SK-N-SH (cell line): ENCODE results near the gene CEP70. TPM values are rescaled to one million over a fixed set of nuclear protein-coding genes. Genes with fewer than 3 reads are reported as not detected.

Source experiments
- CTCF ChIA-PET: fragments of 300-600, 350-600 bp; formaldehyde crosslinking; extraction: SDS; loops from one replicate; lab custom pipeline; 2021; lab: Yijun Ruan, JAX
- POLR2A ChIA-PET: fragments of 350-600 bp; sonication (Branson Sonifier 250); formaldehyde crosslinking; extraction: SDS; loops from one replicate; lab custom pipeline; 2020; ENCODE audit warnings: antibody characterized with exemption, inconsistent platforms; lab: Yijun Ruan, JAX
- DNase-seq: peaks from one replicate; pipeline ENCODE4 v3.0.0; 2012
- H2AFZ ChIP-seq: fragments of 200-600 bp; sonication (generic); 2 replicates; pipeline ENCODE4 v1.8.1; 2016; ENCODE audit warnings: antibody characterized with exemption, mild to moderate bottlenecking, low read depth
- H3F3A ChIP-seq: fragments of 200-600 bp; sonication (generic); replicated peaks from 2 replicates; pipeline ENCODE3; 2016; ENCODE audit warnings: antibody characterized with exemption, mild to moderate bottlenecking; ENCODE audit not compliant: insufficient read depth
- H3K27ac ChIP-seq, 2 experiments: fragments of 200-500 bp in 1 of 2; fragments of 200-600 bp in 1 of 2; sonication (Bioruptor generic) in 1 of 2; sonication (generic), shearing (Covaris generic) in 1 of 2; 2 replicates each; pipeline versions ENCODE4 v1.5.1 to v1.6.1; 2014 to 2016; ENCODE audit warnings: low read depth in 2 of 2, inconsistent platforms in 1 of 2, low read length in 1 of 2, mild to moderate bottlenecking in 1 of 2, mixed read lengths in 1 of 2
- H3K27me3 ChIP-seq: fragments of 200-600 bp; sonication (generic), shearing (Covaris generic); 2 replicates; pipeline ENCODE4 v1.6.1; 2016; ENCODE audit warnings: mixed run types; ENCODE audit not compliant: insufficient read depth
- H3K36me3 ChIP-seq, 2 experiments: fragments of 200-500 bp in 1 of 2; fragments of 200-600 bp in 1 of 2; sonication (Bioruptor generic) in 1 of 2; sonication (generic) in 1 of 2; replicated peaks in 1 of 2; 2 replicates each; pipeline versions ENCODE3 to v1.5.1; 2014 to 2016; ENCODE audit warnings: low read length in 1 of 2, mild to moderate bottlenecking in 1 of 2; ENCODE audit not compliant: insufficient read depth in 2 of 2, control insufficient read depth in 1 of 2
- H3K4me1 ChIP-seq, 2 experiments: fragments of 200-500 bp in 1 of 2; fragments of 200-600 bp in 1 of 2; sonication (Bioruptor generic) in 1 of 2; sonication (generic), shearing (Covaris generic) in 1 of 2; 2 replicates each; pipeline versions ENCODE4 v1.5.1 to v1.6.1; 2014 to 2016; ENCODE audit warnings: low read depth in 1 of 2, low read length in 1 of 2, mixed run types in 1 of 2; ENCODE audit not compliant: insufficient read depth in 2 of 2, control insufficient read depth in 1 of 2
- H3K4me2 ChIP-seq: fragments of 200-600 bp; sonication (generic), shearing (Covaris generic); 2 replicates; pipeline ENCODE4 v1.6.1; 2017; ENCODE audit warnings: mixed run types
- H3K4me3 ChIP-seq, 2 experiments: fragments of 200-500 bp in 1 of 2; fragments of 200-600 bp in 1 of 2; sonication (Bioruptor generic) in 1 of 2; sonication (generic), shearing (Covaris generic) in 1 of 2; 2 replicates each; pipeline versions ENCODE4 v1.5.1 to v1.8.1; 2014 to 2016; ENCODE audit warnings: low read depth in 2 of 2, inconsistent platforms in 1 of 2, low read length in 1 of 2, mild to moderate bottlenecking in 1 of 2, mixed read lengths in 1 of 2, moderate library complexity in 1 of 2
- H3K79me2 ChIP-seq: fragments of 200-600 bp; sonication (generic); 2 replicates; pipeline ENCODE4 v1.8.1; 2017; ENCODE audit warnings: mild to moderate bottlenecking; ENCODE audit not compliant: insufficient read depth
- H3K9ac ChIP-seq: fragments of 200-600 bp; sonication (generic); 2 replicates; pipeline ENCODE4 v1.6.1; 2017; ENCODE audit warnings: mixed run types
- H3K9me2 ChIP-seq: fragments of 200-600 bp; sonication (generic); 2 replicates; pipeline ENCODE4 v1.6.1; 2017; ENCODE audit warnings: mixed run types
- H3K9me3 ChIP-seq: fragments of 200-600 bp; sonication (generic); 2 replicates; pipeline ENCODE4 v1.6.1; 2017; ENCODE audit warnings: mixed run types, mild to moderate bottlenecking, moderate library complexity
- H4K20me1 ChIP-seq: fragments of 200-600 bp; sonication (generic); 2 replicates; pipeline ENCODE4 v1.6.1; 2017; ENCODE audit warnings: mild to moderate bottlenecking, mixed run types; ENCODE audit not compliant: insufficient read depth
- EP300 ChIP-seq, 2 experiments: IDR thresholded peaks; 2 replicates each; pipeline versions ENCODE4 v1.4.0 to v1.6.1; 2012; ENCODE audit warnings: borderline replicate concordance in 1 of 2, low read depth in 1 of 2, low read length in 1 of 2
- FOSL2 ChIP-seq: IDR thresholded peaks from 2 replicates; pipeline ENCODE4 v1.4.0; 2012; ENCODE audit warnings: low read depth, mild to moderate bottlenecking, moderate library complexity, borderline replicate concordance
- FOXJ3 ChIP-seq: sonication (generic); formaldehyde crosslinking; IDR thresholded peaks from 2 replicates; pipeline ENCODE4 v1.5.1; 2020; ENCODE audit warnings: mild to moderate bottlenecking, missing genetic modification reagents
- IRF3 ChIP-seq: fragments of 150-350 bp; IDR thresholded peaks from 2 replicates; pipeline ENCODE4 v1.6.1; 2016; ENCODE audit warnings: mild to moderate bottlenecking, low read depth, low read length
- MAX ChIP-seq: IDR thresholded peaks from 2 replicates; pipeline ENCODE4 v1.4.0; 2012; ENCODE audit warnings: low read depth
- MXI1 ChIP-seq: IDR thresholded peaks from 2 replicates; pipeline ENCODE4 v1.6.1; 2012; ENCODE audit warnings: mild to moderate bottlenecking, low read depth, low read length, improper control_type of control experiment
- NFIC ChIP-seq: IDR thresholded peaks from 2 replicates; pipeline ENCODE4 v1.4.0; 2012; ENCODE audit warnings: borderline replicate concordance
- RCOR1 ChIP-seq: fragments of 150-350 bp; IDR thresholded peaks from 2 replicates; pipeline ENCODE4 v1.6.1; 2017; ENCODE audit warnings: antibody characterized with exemption, low read length
- SIN3A ChIP-seq: IDR thresholded peaks from 2 replicates; pipeline ENCODE4 v1.6.1; 2012; ENCODE audit warnings: low read depth, mild to moderate bottlenecking, low read length, moderate library complexity, borderline replicate concordance
- TCF12 ChIP-seq: IDR thresholded peaks from 2 replicates; pipeline ENCODE4 v1.4.0; 2012
- TEAD4 ChIP-seq: IDR thresholded peaks from 2 replicates; pipeline ENCODE4 v1.4.0; 2012; ENCODE audit warnings: mild to moderate bottlenecking, borderline replicate concordance; ENCODE audit not compliant: insufficient read depth
- ZBTB33 ChIP-seq: IDR thresholded peaks from 2 replicates; pipeline ENCODE4 v1.4.0; 2012; ENCODE audit warnings: low read depth, borderline replicate concordance
- WGBS: methylation state at CpG from one replicate; pipeline ENCODE4 v1.1.6; 2017; ENCODE audit warnings: low lambda C conversion rate; 5-methylcytosine and 5-hydroxymethylcytosine counted together
- polyA plus RNA-seq, 3 experiments: library from polyadenylated mRNA; depleted of rRNA; stranded (reverse); fragments of >200 nt; gene quantifications; 2 replicates each; pipeline ENCODE4 v1.2.3, GENCODE V29; 2012

Gene CEP70
- polyA plus RNA-seq, 1 of the 3 experiments (the other 2 are of a cell fraction), result 3.7 TPM

GRCh38 chr3:138620431-138620830, 26.4 kb upstream of the CEP70 start:
- Histone ChIP-seq H3K36me3 (no peaks in the 10 kb centered on the region), H4K20me1 (no peaks in the 10 kb centered on the region), H3K27ac (no peak overlapping the region), H3K79me2 (no peaks in the 10 kb centered on the region), H3F3A (no peaks in the 10 kb centered on the region), H3K9me2 (no peaks in the 10 kb centered on the region; the same call in 1 of the 2 replicates), H3K27me3 (no peaks in the 10 kb centered on the region), H3K4me2 (no peak overlapping the region), H3K9ac (no peak overlapping the region), H3K9me3 (no peaks in the 10 kb centered on the region), H2AFZ (no peak overlapping the region), H3K4me3 (no peak overlapping the region), H3K4me1 (no peaks in the 10 kb centered on the region)
- WGBS, result 90% methylated on average over 4 of the region's 4 CpGs
- ChIA-PET POLR2A (no interaction called here), CTCF (interaction anchor here (0.9 to 1.0 kb wide), 2 partner anchors 292 to 295 kb away, joined by 3 to 5 read pairs; no protein-coding TSS in a partner anchor)
- TF ChIP-seq FOSL2, result no peak
- TF ChIP-seq MAX, result no peak
- TF ChIP-seq NFIC, result no peak
- no peak for TF ChIP-seq RCOR1
- no peak for TF ChIP-seq MXI1
- TF ChIP-seq TEAD4, result no peak
- no peak for TF ChIP-seq IRF3
- no peak for TF ChIP-seq EP300 (IDR thresholded peaks at IDR 0.05; ENCODE audit: borderline replicate concordance in 1 of 2, low read depth in 1 of 2, low read length in 1 of 2)
- TF ChIP-seq ZBTB33, result no peak
- no peak for DNase-seq

- Histone ChIP-seq H3K27ac (no peak overlapping the region), H3K9ac (no peak overlapping the region), H3K9me2 (no peaks in the 10 kb centered on the region; the same call in 1 of the 2 replicates), H3K4me2 (no peak overlapping the region), H3K27me3 (no peaks in the 10 kb centered on the region), H3K36me3 (no peaks in the 10 kb centered on the region), H2AFZ (no peak overlapping the region), H3K4me3 (no peak overlapping the region), H4K20me1 (no peaks in the 10 kb centered on the region), H3K79me2 (no peaks in the 10 kb centered on the region; the same call in 1 of the 2 replicates), H3F3A (no peaks in the 10 kb centered on the region), H3K4me1 (no peaks in the 10 kb centered on the region), H3K9me3 (no peaks in the 10 kb centered on the region)
- DNase-seq, result no peak
- WGBS, result 83% methylated on average over 1 of the region's 1 CpG
- ChIA-PET POLR2A (no interaction called here), CTCF (no interaction called here)
- TF ChIP-seq SIN3A (no peak), MAX (no peak), TCF12 (no peak), FOXJ3 (CRISPR knock-in tag) (no peak)
Measured at GRCh38 chr3:138615462-138615861, 21.4 kb upstream of the CEP70 start.
